Breast epithelium (tissue), 4 donors: ENCODE results near the gene CADM2. TPM values are rescaled to one million over a fixed set of nuclear protein-coding genes. Genes with fewer than 3 reads are reported as not detected.

Experiments
- DNase-seq, 2 donors: peaks; one replicate each; pipeline ENCODE4 v3.0.0-alpha.2; 2019; ENCODE audit warnings: low spot score in 2 of 2
- H3K27ac ChIP-seq, 2 donors: fragments of 200-600 bp; sonication (generic) in 1 of 2; one replicate each; pipeline ENCODE4 v1.5.1; 2016 to 2019; ENCODE audit warnings: mild to moderate bottlenecking in 1 of 2
- H3K27me3 ChIP-seq, 2 donors: fragments of 200-600 bp; sonication (generic) in 1 of 2; one replicate each; pipeline versions ENCODE4 v1.5.1 to v1.6.0; 2017 to 2019; ENCODE audit warnings: control low read depth in 1 of 2, mild to moderate bottlenecking in 1 of 2
- H3K36me3 ChIP-seq: fragments of 200-600 bp; one replicate; pipeline ENCODE4 v1.5.1; 2019
- H3K4me1 ChIP-seq, 2 donors: fragments of 200-600 bp; sonication (generic); one replicate each; pipeline ENCODE4 v1.5.1; 2016 to 2019; ENCODE audit warnings: control low read depth in 1 of 2
- H3K4me3 ChIP-seq, 3 donors: fragments of 200-600 bp; sonication (generic); 1 replicate in 2 of 3; 2 replicates in 1 of 3; pipeline ENCODE4 v1.5.1; 2016 to 2019; ENCODE audit warnings: mild to moderate bottlenecking in 3 of 3, moderate library complexity in 2 of 3
- H3K9me3 ChIP-seq, 2 donors: fragments of 200-600 bp; sonication (generic) in 1 of 2; one replicate each; pipeline ENCODE4 v1.5.1; 2016 to 2019; ENCODE audit warnings: control low read depth in 1 of 2
- CTCF ChIP-seq, 3 donors: fragments of 450-650 bp; IDR thresholded peaks; one replicate each; pipeline ENCODE4 v1.5.1; 2016 to 2017; ENCODE audit warnings: antibody characterized with exemption in 3 of 3, mild to moderate bottlenecking in 3 of 3, moderate library complexity in 3 of 3
- POLR2A ChIP-seq: fragments of 450-650 bp; IDR thresholded peaks from one replicate; pipeline ENCODE4 v1.6.1; 2016; ENCODE audit warnings: antibody characterized with exemption, mild to moderate bottlenecking, moderate library complexity
- POLR2AphosphoS5 ChIP-seq, 3 donors: sonication (generic); formaldehyde crosslinking; IDR thresholded peaks; one replicate each; pipeline ENCODE4 v1.6.1; 2017; ENCODE audit warnings: antibody characterized with exemption in 3 of 3
- intact Hi-C: fragments of 100-400 bp; cut with DNase I; formaldehyde crosslinking; loops from one replicate; pipeline ENCODE4 v1.15.1; 2023; ENCODE audit warnings: low total_unique reads
- total RNA-seq, 3 donors: library from RNA; depleted of rRNA; stranded (reverse); fragments of >200 nt; gene quantifications; one replicate each; pipeline ENCODE4 v1.1.0, GENCODE V29; 2016

CADM2 gene
- total RNA-seq, 3 donors from 2014 or later, result 2.3 to 7.4 (median 6.9) TPM

GRCh38 chr3:85394424-85394823, 435.6 kb downstream of the CADM2 start:
- Histone ChIP-seq H3K36me3 (no peaks in the 10 kb centered on the region), H3K27me3 (no peaks in the 10 kb centered on the region), H3K27ac (no peak overlapping the region), H3K4me3 (no peak overlapping the region), H3K9me3 (no peaks in the 10 kb centered on the region), H3K4me1 (no peaks in the 10 kb centered on the region)
- no peak for TF ChIP-seq POLR2A
- TF ChIP-seq POLR2AphosphoS5 (IDR thresholded peaks at IDR 0.05), result no peak
- TF ChIP-seq CTCF (IDR thresholded peaks at IDR 0.05), result no peak
- DNase-seq, result no peak
- intact Hi-C loops, result no loop called here

- Histone ChIP-seq H3K9me3 (no peaks in the 10 kb centered on the region), H3K4me1 (no peaks in the 10 kb centered on the region), H3K27me3 (no peaks in the 10 kb centered on the region), H3K36me3 (no peaks in the 10 kb centered on the region), H3K27ac (no peak overlapping the region), H3K4me3 (no peak overlapping the region)
- intact Hi-C loops, result no loop called here
- DNase-seq, result no peak
- TF ChIP-seq POLR2A (no peak), CTCF (IDR thresholded peaks at IDR 0.05) (no peak), POLR2AphosphoS5 (IDR thresholded peaks at IDR 0.05) (no peak)
Measured at GRCh38 chr3:85397434-85397833, 438.6 kb downstream of the CADM2 start.

- Histone ChIP-seq H3K36me3 (no peaks in the 10 kb centered on the region), H3K4me1 (no peaks in the 10 kb centered on the region), H3K9me3 (no peaks in the 10 kb centered on the region), H3K4me3 (no peak overlapping the region), H3K27me3 (no peaks in the 10 kb centered on the region), H3K27ac (no peak overlapping the region)
- intact Hi-C loops, result no loop called here
- TF ChIP-seq POLR2AphosphoS5 (IDR thresholded peaks at IDR 0.05) (no peak), CTCF (IDR thresholded peaks at IDR 0.05) (no peak), POLR2A (no peak)
- no peak for DNase-seq
Measured at GRCh38 chr3:85426121-85426520, 467.3 kb downstream of the CADM2 start.

GRCh38 chr3:85427467-85427866, 468.7 kb downstream of the CADM2 start:
- TF ChIP-seq POLR2A (no peak), CTCF (IDR thresholded peaks at IDR 0.05) (no peak), POLR2AphosphoS5 (IDR thresholded peaks at IDR 0.05) (no peak)
- DNase-seq, result no peak
- Histone ChIP-seq H3K4me1 (no peaks in the 10 kb centered on the region), H3K27me3 (no peaks in the 10 kb centered on the region), H3K36me3 (no peaks in the 10 kb centered on the region), H3K4me3 (no peak overlapping the region), H3K27ac (no peak overlapping the region), H3K9me3 (no peaks in the 10 kb centered on the region)
- intact Hi-C loops, result no loop called here

GRCh38 chr3:85432081-85432480, 473.3 kb downstream of the CADM2 start:
- H3K4me3 ChIP-seq, result no peak overlapping the region
- H3K4me1 ChIP-seq, result no peaks in the 10 kb centered on the region
- intact Hi-C loops, result no loop called here
- no peak for DNase-seq
- no peaks in the 10 kb centered on the region for H3K9me3 ChIP-seq
- no peaks in the 10 kb centered on the region for H3K27me3 ChIP-seq
- TF ChIP-seq POLR2A, result no peak
- no peak for TF ChIP-seq POLR2AphosphoS5 (IDR thresholded peaks at IDR 0.05)
- TF ChIP-seq CTCF (IDR thresholded peaks at IDR 0.05), result no peak
- no peak overlapping the region for H3K27ac ChIP-seq
- H3K36me3 ChIP-seq, result no peaks in the 10 kb centered on the region
